LNCaP clone FGC (cell line): ENCODE data around the gene GMPR2.

Experiments
- DNase-seq: peaks from one replicate; pipeline ENCODE4 v3.0.0-alpha.2; 2011; ENCODE audit warnings: low read depth
- H3K4me3 ChIP-seq: 2 replicates; pipeline ENCODE4 v1.5.1; 2011; ENCODE audit warnings: mild to moderate bottlenecking, low read depth, low read length, control low read depth
- TF ChIP-seq, protein P1 (sequence below): IDR thresholded peaks from 2 replicates; pipeline ENCODE4 v1.5.1; 2012; ENCODE audit warnings: mild to moderate bottlenecking; ENCODE audit not compliant: control insufficient read depth, insufficient read depth; ENCODE audit errors: extremely low read depth

GMPR2 gene

DNA sequence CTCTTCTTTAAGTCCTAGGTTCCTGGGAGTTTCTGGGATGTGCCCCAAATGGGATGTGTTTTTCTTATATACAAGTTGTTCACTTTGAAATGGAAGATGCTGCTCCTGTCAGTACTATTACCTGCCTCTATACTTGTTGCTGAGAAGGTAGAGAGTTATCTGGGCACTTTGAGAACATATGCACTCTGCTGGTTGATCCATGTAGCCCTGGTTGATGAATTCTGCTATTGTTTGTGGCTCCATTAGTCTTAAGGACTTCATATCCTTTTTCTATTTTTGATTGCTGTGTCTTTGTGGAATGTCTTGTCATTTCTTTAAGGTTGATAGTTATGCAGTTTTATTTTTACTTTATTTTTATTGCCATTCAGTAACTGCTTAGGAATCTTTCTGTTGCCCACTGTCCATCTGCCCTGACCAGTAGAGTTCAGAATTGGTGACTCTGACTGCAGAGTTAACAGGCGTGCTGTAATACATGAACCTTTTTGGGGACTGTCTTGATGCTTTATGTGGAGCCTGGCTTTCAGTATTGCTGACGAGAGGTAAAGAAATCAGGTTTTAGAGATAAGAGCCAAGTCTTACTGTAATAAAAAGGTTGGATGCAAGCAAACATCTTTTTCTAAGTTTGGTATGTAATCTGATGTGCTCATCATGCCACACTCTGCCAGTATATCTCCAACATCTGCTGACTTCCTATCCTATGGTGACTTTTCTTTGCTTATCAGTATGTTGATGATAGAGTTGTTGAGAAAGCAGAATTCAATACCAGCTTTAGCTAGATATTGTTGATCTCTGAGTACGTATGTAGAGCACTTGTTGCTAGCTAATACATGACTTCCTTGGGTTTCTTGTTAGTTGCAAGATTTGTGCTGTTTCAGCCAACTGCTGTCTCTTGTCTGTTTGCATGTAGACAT, 1.6 kb downstream of the GMPR2 start:
- TF ChIP-seq, protein P1, sequence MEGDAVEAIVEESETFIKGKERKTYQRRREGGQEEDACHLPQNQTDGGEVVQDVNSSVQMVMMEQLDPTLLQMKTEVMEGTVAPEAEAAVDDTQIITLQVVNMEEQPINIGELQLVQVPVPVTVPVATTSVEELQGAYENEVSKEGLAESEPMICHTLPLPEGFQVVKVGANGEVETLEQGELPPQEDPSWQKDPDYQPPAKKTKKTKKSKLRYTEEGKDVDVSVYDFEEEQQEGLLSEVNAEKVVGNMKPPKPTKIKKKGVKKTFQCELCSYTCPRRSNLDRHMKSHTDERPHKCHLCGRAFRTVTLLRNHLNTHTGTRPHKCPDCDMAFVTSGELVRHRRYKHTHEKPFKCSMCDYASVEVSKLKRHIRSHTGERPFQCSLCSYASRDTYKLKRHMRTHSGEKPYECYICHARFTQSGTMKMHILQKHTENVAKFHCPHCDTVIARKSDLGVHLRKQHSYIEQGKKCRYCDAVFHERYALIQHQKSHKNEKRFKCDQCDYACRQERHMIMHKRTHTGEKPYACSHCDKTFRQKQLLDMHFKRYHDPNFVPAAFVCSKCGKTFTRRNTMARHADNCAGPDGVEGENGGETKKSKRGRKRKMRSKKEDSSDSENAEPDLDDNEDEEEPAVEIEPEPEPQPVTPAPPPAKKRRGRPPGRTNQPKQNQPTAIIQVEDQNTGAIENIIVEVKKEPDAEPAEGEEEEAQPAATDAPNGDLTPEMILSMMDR, result no peak
- no peak for DNase-seq
- H3K4me3 ChIP-seq, result no peak overlapping the region

DNA sequence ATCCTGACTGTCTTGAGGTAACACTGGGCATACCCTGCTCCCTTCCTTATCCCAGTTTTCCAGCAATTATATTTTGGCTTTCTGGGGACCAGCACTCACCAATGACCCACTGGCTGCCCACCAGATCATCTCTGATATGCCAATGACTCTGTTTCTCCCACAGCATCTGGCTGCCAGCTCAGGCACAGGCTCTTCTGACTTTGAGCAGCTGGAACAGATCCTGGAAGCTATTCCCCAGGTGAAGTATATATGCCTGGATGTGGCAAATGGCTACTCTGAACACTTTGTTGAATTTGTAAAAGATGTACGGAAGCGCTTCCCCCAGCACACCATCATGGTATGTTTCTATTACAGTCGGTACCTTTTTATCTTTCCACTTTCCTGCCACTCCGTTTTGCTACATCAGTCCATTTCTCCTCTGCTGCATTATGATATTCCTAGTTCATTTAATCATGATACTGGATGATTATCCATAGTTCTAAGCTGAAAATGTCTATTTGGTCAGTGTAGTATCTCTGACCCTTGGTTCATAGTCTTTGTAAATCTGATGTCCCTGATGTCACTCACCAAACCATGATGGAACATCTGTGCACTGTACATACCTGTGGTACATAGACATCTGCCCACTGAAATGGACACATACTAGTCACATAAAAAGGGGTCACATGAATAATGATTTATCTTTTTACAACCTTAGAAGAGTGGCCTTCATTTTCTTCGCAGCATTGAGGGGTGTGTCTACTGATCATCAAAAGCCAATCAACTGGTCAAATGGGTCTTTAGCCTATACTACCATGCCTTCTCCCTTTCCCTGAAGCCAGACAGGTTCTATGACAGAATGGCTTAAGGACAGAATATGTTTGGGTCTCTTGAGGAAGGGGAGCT, 3.3 kb downstream of the GMPR2 start:
- no peak for DNase-seq
- no peak overlapping the region for H3K4me3 ChIP-seq
- TF ChIP-seq, protein P1, result no peak

DNA sequence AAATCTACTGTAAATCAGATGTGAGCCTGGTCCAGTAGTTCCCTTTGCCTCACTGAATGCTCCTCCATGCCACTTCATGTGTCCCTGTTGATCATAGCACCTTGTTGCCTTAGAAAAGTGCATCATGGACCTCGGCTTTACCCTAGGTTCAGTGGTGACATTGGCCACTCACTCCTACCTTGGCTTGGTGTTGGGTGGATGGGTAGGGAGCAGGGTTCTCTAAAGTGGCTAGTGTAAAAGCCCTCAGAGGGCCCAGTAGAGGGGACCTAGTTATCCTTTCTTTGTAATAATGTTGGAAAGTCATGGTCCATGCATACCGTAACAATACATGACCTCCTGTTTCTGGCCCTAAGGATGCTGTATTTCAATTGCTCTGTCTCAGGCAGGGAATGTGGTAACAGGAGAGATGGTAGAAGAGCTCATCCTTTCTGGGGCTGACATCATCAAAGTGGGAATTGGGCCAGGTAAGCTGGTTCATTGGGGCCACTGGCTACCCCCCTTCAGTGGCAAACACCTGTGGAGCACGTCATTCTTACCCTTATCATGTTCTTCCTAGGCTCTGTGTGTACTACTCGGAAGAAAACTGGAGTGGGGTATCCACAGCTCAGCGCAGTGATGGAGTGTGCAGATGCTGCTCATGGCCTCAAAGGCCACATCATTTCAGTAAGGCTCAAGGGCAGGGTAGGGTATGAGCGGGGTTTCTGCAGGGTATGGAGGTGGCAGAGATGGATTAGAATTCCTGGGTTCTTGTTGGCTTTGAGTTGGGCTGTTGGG, 4.1 kb downstream of the GMPR2 start:
- no peak overlapping the region for H3K4me3 ChIP-seq
- TF ChIP-seq, protein P1, result no peak
- no peak for DNase-seq

DNA sequence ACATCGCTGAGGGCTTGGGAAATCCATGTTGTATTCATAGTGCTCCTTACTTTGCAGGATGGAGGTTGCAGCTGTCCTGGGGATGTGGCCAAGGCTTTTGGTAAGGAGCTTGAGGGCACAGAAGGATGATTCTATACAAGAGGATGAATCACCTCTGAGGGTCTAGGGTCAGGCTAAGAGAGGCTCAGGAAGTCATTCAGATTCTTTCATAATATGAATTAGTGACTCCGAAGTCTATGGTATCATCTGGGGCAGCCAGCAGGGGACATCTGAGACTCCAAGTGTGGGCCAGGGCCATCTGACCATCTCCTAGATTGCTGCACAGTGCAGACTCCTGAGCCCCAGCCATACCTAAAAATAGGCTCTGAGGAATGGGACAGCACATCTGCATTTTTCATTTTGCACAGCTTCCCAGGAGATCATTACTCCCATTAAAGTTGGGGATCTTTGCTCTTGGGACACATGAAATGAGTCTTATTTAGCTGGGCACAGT, 4.8 kb downstream of the GMPR2 start:
- TF ChIP-seq, protein P1, result no peak
- H3K4me3 ChIP-seq, result no peak overlapping the region
- DNase-seq, result no peak

DNA sequence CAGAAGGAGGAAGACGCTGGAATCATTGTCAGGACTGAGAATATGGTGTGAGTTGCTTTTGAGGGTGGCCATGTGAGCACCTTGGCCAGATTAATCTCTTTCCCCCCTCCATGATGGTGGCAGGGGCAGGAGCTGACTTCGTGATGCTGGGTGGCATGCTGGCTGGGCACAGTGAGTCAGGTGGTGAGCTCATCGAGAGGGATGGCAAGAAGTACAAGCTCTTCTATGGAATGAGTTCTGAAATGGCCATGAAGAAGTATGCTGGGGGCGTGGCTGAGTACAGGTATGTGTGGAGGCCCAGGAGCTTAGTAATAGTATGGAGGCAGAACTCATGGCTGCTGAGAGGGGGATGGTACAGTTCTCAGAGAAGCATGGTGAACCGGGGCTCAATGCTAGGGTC, 5.4 kb downstream of the GMPR2 start:
- TF ChIP-seq, protein P1, result no peak
- H3K4me3 ChIP-seq, result no peak overlapping the region
- no peak for DNase-seq

DNA sequence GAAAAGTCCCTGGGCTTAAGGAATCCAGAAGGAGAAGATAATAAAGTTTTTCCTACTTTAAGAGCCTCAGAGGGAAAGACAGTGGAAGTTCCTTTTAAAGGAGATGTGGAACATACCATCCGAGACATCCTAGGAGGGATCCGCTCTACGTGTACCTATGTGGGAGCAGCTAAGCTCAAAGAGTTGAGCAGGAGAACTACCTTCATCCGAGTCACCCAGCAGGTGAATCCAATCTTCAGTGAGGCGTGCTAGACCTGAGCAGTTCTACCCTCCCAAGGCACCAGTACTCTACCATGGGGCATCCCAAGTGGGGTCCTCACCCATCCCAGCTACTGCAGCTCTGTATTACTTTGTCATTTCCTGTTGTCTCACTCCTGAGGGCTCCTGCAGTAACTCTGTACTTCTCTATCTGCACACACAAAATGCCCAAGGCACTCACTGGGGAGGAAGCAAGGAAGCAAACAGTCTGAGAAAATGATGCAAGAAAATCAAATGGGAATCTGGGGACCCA, 5.9 kb downstream of the GMPR2 start:
- no peak overlapping the region for H3K4me3 ChIP-seq
- DNase-seq, result no peak
- TF ChIP-seq, protein P1, result no peak
